Skeletal muscle tissue (tissue), 4 donors: Measurements from ENCODE around the gene SSRP1. TPM values are rescaled to one million over a fixed set of nuclear protein-coding genes. Genes with fewer than 3 reads are reported as not detected.

Source experiments
- H3K27ac ChIP-seq: one replicate; pipeline ENCODE4 v1.7.0; 2013; ENCODE audit warnings: mild to moderate bottlenecking, low read depth, low read length, inconsistent platforms
- H3K27me3 ChIP-seq, 3 donors: one replicate each; pipeline ENCODE4 v1.7.0; 2013; ENCODE audit warnings: low read length in 3 of 3; ENCODE audit not compliant: control insufficient read depth in 3 of 3, insufficient read depth in 3 of 3
- H3K36me3 ChIP-seq, 3 donors: one replicate each; pipeline ENCODE4 v1.7.0; 2013; ENCODE audit warnings: low read length in 3 of 3; ENCODE audit not compliant: control insufficient read depth in 3 of 3, insufficient read depth in 3 of 3
- H3K4me1 ChIP-seq, 3 donors: one replicate each; pipeline ENCODE4 v1.7.0; 2013; ENCODE audit warnings: low read length in 3 of 3, mild to moderate bottlenecking in 3 of 3; ENCODE audit not compliant: control insufficient read depth in 3 of 3, insufficient read depth in 3 of 3
- H3K4me3 ChIP-seq, 3 donors: one replicate each; pipeline ENCODE4 v1.7.0; 2013; ENCODE audit warnings: low read length in 3 of 3
- H3K9ac ChIP-seq, 3 donors: one replicate each; pipeline ENCODE4 v1.7.0; 2013; ENCODE audit warnings: low read length in 3 of 3, mild to moderate bottlenecking in 3 of 3, moderate library complexity in 2 of 3, low read depth in 1 of 3
- H3K9me3 ChIP-seq, 3 donors: one replicate each; pipeline ENCODE4 v1.7.0; 2013; ENCODE audit warnings: low read length in 3 of 3; ENCODE audit not compliant: control insufficient read depth in 3 of 3
- total RNA-seq: library from RNA; depleted of rRNA; stranded (reverse); fragments of >200 nt; gene quantifications from one replicate; pipeline ENCODE4 v1.2.3, GENCODE V29; 2014
- donor health status: Osteomylitis.

SSRP1 gene
- total RNA-seq, 1 donor from 2014 or later = 38.6 TPM

DNA sequence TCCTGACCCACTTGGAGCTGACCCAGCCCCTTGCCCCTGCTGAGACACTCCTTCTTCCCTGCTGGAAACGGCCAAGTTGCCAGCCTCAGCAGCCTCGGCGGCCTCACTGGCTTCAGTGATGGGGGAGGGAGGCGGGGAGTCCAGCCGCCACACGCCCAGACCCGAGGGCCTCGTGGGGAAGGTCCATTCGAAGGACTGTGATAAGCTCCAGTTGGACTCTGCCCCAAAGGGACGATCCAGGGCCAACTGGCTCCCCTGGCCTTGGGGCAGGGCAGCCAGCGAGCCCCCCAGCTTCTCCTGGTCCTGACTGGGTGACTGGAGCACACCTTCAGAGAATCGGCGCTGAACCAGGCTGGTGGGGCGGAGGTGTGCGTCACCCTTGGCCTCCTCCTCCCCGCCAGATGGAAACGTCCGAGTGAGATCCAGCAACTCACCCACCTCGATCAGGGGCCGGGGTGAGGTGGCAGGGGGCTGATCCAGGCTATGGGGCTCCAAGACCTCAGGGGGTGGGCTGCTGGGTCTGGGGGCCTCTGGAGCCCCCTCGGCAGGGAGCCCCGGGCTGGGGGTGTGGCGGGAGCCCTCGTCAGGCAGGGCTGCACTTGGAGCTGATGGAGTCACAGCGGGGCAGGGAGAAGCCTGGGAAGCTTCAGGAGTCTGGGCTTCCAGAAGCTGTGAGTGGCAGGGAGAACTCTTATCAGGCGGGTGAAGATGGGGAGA, 22.5 kb downstream of the SSRP1 start:
- Histone ChIP-seq H3K27me3 (no peaks in the 10 kb centered on the region), H3K9ac (peak overlapping the region in 1 of 3 donors; percentile 45), H3K27ac (peak overlapping the region; percentile 94), H3K36me3 (peaks cover 37 to 58% (median 48%) of the 10 kb centered on the region in 3 donors), H3K4me3 (no peak overlapping the region), H3K4me1 (peaks cover 76 to 82% (median 81%) of the 10 kb centered on the region in 3 donors), H3K9me3 (no peaks in the 10 kb centered on the region)

GRCh38 chr11:57312511-57313021, 23.1 kb downstream of the SSRP1 start:
- peaks cover 75 to 82% (median 81%) of the 10 kb centered on the region in 3 donors for H3K4me1 ChIP-seq
- H3K36me3 ChIP-seq = peaks cover 33 to 56% (median 46%) of the 10 kb centered on the region in 3 donors
- H3K9ac ChIP-seq = peak overlapping the region in 2 of 3 donors; percentile 45 to 75
- H3K27ac ChIP-seq = peak overlapping the region; percentile 94
- H3K27me3 ChIP-seq = no peaks in the 10 kb centered on the region
- H3K4me3 ChIP-seq = no peak overlapping the region
- H3K9me3 ChIP-seq = no peaks in the 10 kb centered on the region

DNA sequence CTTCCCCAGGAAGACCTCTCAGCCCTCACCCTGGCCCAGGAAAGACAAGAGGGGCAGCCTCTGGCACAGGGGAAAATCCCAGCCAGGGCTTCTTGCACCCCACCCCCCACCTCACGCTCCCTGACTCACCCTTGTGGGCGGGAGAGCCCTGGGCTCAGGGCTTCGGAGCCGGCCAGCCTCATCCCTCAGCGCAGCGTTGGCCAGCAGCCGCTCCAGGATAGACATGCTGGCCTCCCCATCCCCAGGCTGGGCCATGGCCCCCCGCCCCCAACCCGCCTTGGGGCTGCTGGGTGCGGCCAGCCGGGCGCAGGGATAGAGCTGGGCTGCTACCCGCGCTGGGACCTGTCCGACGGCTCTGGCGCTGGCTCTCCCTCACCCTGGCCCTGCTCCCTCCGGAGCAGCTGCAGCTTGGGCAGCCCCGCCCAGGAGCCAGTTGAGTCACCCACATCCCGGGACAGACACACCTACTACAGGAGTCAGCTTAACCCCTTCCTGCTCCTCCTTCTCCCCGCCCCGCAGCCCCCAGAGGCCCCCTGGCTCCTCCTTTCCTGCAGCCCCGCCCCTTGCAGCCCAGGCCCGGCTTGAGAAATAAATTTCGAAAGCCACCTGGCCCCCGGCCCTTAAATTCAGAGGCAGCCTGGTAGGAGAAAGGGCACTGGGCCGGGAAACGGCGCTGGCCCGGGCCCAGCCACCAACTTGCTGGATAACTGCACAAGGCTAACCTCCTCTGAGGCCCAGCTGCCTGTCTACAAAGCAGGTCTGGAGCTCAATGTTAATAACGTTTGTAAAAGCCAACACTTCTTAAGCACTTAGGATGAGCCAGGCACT, 24.4 kb downstream of the SSRP1 start:
- Histone ChIP-seq H3K9me3 (no peaks in the 10 kb centered on the region), H3K27me3 (no peaks in the 10 kb centered on the region), H3K4me3 (peak overlapping the region; percentile 70 to 79 (median 71)), H3K9ac (peak overlapping the region; percentile 54 to 76 (median 75)), H3K27ac (peak overlapping the region; percentile 94), H3K36me3 (peaks cover 21 to 44% (median 34%) of the 10 kb centered on the region in 3 donors), H3K4me1 (peaks cover 74 to 79% (median 79%) of the 10 kb centered on the region in 3 donors)

GRCh38 chr11:57310630-57311086, 25.0 kb downstream of the SSRP1 start:
- no peaks in the 10 kb centered on the region for H3K27me3 ChIP-seq
- H3K9me3 ChIP-seq = no peaks in the 10 kb centered on the region
- peak overlapping the region; percentile 54 to 76 (median 73) for H3K9ac ChIP-seq
- H3K36me3 ChIP-seq = peaks cover 16 to 43% (median 34%) of the 10 kb centered on the region in 3 donors
- peak overlapping the region; percentile 70 to 79 (median 71) for H3K4me3 ChIP-seq
- peak overlapping the region; percentile 94 for H3K27ac ChIP-seq
- peaks cover 74 to 79% (median 78%) of the 10 kb centered on the region in 3 donors for H3K4me1 ChIP-seq

DNA sequence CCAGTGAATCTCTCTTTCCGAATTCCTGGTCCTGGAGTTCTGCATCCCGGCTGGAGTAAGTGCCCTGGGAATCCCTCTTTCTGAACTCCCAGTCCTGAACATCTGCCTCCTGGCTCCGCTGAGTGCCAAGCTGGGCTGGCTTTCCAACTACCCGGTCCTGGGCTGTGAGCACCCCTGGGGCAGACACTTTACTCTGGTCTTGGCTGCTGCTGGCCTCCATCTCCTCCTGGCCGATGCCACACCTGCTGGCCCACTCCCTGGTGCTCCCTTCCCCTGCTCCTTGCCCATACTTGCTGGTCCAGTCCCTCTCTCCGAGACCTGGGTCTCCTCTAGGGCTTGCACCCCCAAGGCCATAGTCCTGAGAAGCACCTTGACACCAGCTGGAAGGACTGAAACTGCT, 25.6 kb downstream of the SSRP1 start:
- Histone ChIP-seq H3K4me1 (peaks cover 73 to 80% (median 77%) of the 10 kb centered on the region in 3 donors), H3K27ac (peak overlapping the region; percentile 94), H3K27me3 (no peaks in the 10 kb centered on the region), H3K4me3 (peak overlapping the region; percentile 70 to 79 (median 71)), H3K36me3 (peaks cover 16 to 41% (median 33%) of the 10 kb centered on the region in 3 donors), H3K9me3 (no peaks in the 10 kb centered on the region), H3K9ac (peak overlapping the region in 2 of 3 donors; percentile 73 to 76)

- Histone ChIP-seq H3K4me1 (peaks cover 75 to 83% (median 76%) of the 10 kb centered on the region in 3 donors), H3K9ac (peak overlapping the region in 2 of 3 donors; percentile 60 to 73), H3K27ac (peak overlapping the region; percentile 94), H3K4me3 (peak overlapping the region in 2 of 3 donors; percentile 70 to 79), H3K9me3 (no peaks in the 10 kb centered on the region), H3K36me3 (peaks cover 10 to 34% (median 26%) of the 10 kb centered on the region in 3 donors), H3K27me3 (no peaks in the 10 kb centered on the region)
Observed at GRCh38 chr11:57309106-57310059, 26.3 kb downstream of the SSRP1 start.

DNA sequence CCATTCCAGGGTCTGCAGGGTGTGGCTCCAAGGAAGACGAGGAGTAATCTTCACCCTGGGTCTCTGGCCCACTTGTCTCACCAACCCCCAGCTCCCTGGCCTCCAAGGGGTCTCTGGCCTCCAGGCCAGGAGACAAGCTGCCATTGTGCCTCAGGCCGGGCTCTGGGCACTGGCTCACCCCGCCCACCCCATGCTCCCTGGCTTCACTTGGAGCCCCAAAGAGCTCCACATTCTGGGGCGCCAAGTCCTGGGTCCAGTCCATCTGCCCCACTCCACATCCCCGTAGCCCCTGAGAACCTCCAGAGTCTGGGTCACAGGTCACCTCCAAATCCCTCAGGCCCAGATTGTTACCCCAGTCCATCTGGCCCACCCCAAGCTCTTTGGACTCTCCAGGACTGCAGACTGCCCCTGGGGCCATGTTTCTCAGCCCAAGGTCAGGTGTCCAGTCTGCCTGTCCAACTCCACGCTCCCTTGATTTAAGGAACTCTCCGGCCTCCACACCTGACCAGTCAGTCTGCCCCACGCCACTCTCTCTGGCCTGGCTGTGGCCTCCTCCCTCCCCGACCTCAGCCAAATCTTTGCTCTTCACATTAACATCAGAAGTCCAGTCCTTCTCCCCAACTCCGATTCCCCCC, 27.1 kb downstream of the SSRP1 start:
- H3K4me3 ChIP-seq = peak overlapping the region in 2 of 3 donors; percentile 6 to 44
- peak overlapping the region in 2 of 3 donors; percentile 50 to 60 for H3K9ac ChIP-seq
- H3K27me3 ChIP-seq = no peaks in the 10 kb centered on the region
- H3K9me3 ChIP-seq = no peaks in the 10 kb centered on the region
- peaks cover 7 to 27% (median 18%) of the 10 kb centered on the region in 3 donors for H3K36me3 ChIP-seq
- peaks cover 79 to 87% (median 80%) of the 10 kb centered on the region in 3 donors for H3K4me1 ChIP-seq
- H3K27ac ChIP-seq = peak overlapping the region; percentile 46

DNA sequence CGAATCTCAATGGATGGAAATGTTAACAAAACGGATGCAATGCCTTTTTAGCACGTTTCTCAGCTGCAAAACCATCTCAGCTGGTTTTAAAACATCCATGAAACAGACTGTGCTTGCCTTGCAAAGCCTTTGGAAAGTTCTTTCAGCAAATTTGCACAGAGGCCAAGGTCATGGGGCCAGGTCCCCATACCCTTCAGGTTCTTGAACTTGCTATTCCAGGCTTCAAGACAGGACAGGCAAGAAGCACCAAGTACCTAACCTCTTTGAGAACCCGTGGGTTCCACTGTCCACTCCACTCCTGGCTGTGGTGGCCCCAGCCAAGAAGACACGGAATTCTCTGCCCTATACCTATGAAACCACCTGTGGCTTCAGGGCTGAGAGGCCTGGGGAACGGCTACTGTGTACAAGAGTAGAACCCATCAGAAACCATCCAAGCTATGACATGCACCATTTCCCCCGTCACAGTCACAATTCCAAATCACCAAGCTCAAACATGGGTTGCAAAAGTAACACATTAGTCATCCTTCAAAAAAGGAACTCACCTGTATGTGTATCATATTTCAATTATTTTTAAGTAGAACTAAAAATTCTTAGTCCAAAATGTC, 27.9 kb downstream of the SSRP1 start:
- H3K27me3 ChIP-seq = no peaks in the 10 kb centered on the region
- H3K9ac ChIP-seq = peak overlapping the region in 2 of 3 donors; percentile 25 to 42
- H3K9me3 ChIP-seq = no peaks in the 10 kb centered on the region
- no peak overlapping the region for H3K27ac ChIP-seq
- H3K36me3 ChIP-seq = peaks cover 12 to 28% (median 15%) of the 10 kb centered on the region in 3 donors
- peaks cover 75 to 82% (median 78%) of the 10 kb centered on the region in 3 donors for H3K4me1 ChIP-seq
- peak overlapping the region; percentile 14 to 41 (median 33) for H3K4me3 ChIP-seq
